ENCODE results near the gene MLF2. TPM values are rescaled to one million over a fixed set of nuclear protein-coding genes. Genes with fewer than 3 reads are reported as not detected.

MLF2 gene
- total RNA-seq, 1 experiment from 2014 or later = 244 TPM

- no peaks in the 10 kb centered on the region for H3K79me1 ChIP-seq (ENCODE audit: insufficient read depth, low read depth, low read length, poor library complexity, severe bottlenecking)
- Mint-ChIP-seq H3K4me1 (peaks cover 36 to 56% of the 10 kb centered on the region in 2 experiments), H3K4me3 (no peak overlapping the region), H3K27me3 (ENCODE audit: low read depth) (no peaks in the 10 kb centered on the region; the same call in 1 of the 2 replicates), H3K36me3 (ENCODE audit: insufficient read depth in 1 of 3, low read depth in 3 of 3) (no peaks in the 10 kb centered on the region; a peak in 1 of 7 replicates), H3K27ac (peak overlapping the region in 1 of 3 experiments; percentile 56; a peak in 1 of 7 replicates), H3K9me3 (no peaks in the 10 kb centered on the region)
- no peak overlapping the region for H2BK20ac ChIP-seq (ENCODE audit: low read depth, low read length, poor library complexity, severe bottlenecking)
- H2BK12ac ChIP-seq (ENCODE audit: insufficient read length, low read depth, low read length) = no peak overlapping the region
- H3K4me2 ChIP-seq (ENCODE audit: insufficient read depth, insufficient read length, low read length) = no peak overlapping the region
- WGBS (ENCODE audit: extremely low coverage, insufficient read length, low lambda C conversion rate) = no CpG with 5 or more reads among the region's 5 CpGs
- no peak overlapping the region for H3T11ph ChIP-seq (ENCODE audit: low read length)
- no peaks in the 10 kb centered on the region for H3K27me3 ChIP-seq (ENCODE audit: insufficient read depth, low read length)
- H4K91ac ChIP-seq (ENCODE audit: insufficient read length, low read depth, low read length) = no peak overlapping the region
- H3K4me1 ChIP-seq (ENCODE audit: insufficient read depth, low read length) = peaks cover 5% of the 10 kb centered on the region; the same call in 1 of the 2 replicates
- no peak overlapping the region for H3K27ac ChIP-seq (ENCODE audit: insufficient read length, low read depth, low read length)
- no peak overlapping the region for H3K18ac ChIP-seq (ENCODE audit: insufficient read length, low read depth, low read length)
- H2BK120ac ChIP-seq (ENCODE audit: low read depth, low read length, poor library complexity, severe bottlenecking) = no peak overlapping the region
- H2AFZ ChIP-seq (ENCODE audit: low read length) = no peak overlapping the region
- H4K20me1 ChIP-seq (ENCODE audit: control insufficient read depth, insufficient read depth, insufficient read length) = no peaks in the 10 kb centered on the region
- no peak overlapping the region for H3K23ac ChIP-seq (ENCODE audit: insufficient read length, low read depth, low read length)
- TF ChIP-seq CTCF (conservative IDR thresholded peaks at IDR 0.05) = no peak
- H3K14ac ChIP-seq (ENCODE audit: insufficient read depth, low read length) = no peak overlapping the region
- no peaks in the 10 kb centered on the region for H3K9me3 ChIP-seq (ENCODE audit: control insufficient read depth, low read depth, low read length)
- H3K9ac ChIP-seq (ENCODE audit: extremely low read depth, insufficient read length, low read length) = no peak overlapping the region
- DNase-seq = no peak
- no peak overlapping the region for H3K4ac ChIP-seq (ENCODE audit: low read depth, low read length)
- peaks cover 3% of the 10 kb centered on the region for H3K23me2 ChIP-seq (ENCODE audit: insufficient read length, low read depth, low read length, poor library complexity, severe bottlenecking)
- H2BK15ac ChIP-seq (ENCODE audit: low read depth, low read length) = no peak overlapping the region
- no peaks in the 10 kb centered on the region for H3K79me2 ChIP-seq (ENCODE audit: insufficient read depth, low read length)
- no peak overlapping the region for H3K56ac ChIP-seq (ENCODE audit: insufficient read length, low read depth, low read length)
- H2BK5ac ChIP-seq (ENCODE audit: insufficient read length, low read length) = no peak overlapping the region
- H2AK5ac ChIP-seq (ENCODE audit: insufficient read length, low read length) = no peak overlapping the region
- no peak overlapping the region for H4K5ac ChIP-seq (ENCODE audit: insufficient read length, low read depth, low read length)
- no peak overlapping the region for H4K8ac ChIP-seq (replicated peaks; ENCODE audit: insufficient read length, low read depth, low read length)
Observed at GRCh38 chr12:6759741-6760140, 6.8 kb upstream of the MLF2 start.

All from H9 (cell line).